Temporal lobe (tissue), 2 donors: ENCODE data around the gene CLIC1. TPM values are rescaled to one million over a fixed set of nuclear protein-coding genes. Genes with fewer than 3 reads are reported as not detected.

Source experiments
- small RNA-seq: library from RNA; depleted of rRNA; stranded (forward); fragments of <200 nt; gene quantifications from one replicate; pipeline ENCODE3, GENCODE V24; 2014; ENCODE audit warnings: low replicate concordance
- total RNA-seq: library from RNA; depleted of rRNA; stranded (reverse); fragments of >200 nt; gene quantifications from one replicate; pipeline ENCODE4 v1.2.3, GENCODE V29; 2014

CLIC1 gene
- total RNA-seq, 1 donor from 2014 or later: 16.5 TPM

Small RNAs within 50 kb of the gene (small RNA-seq; reads per million reads assigned to genes)
- gene LY6G6D: not detected
- gene MIR4646: not detected
- not detected for gene MSH5-SAPCD1
- not detected for gene RF00019
- gene RNU6-850P: not detected
- gene SAPCD1: not detected

Other genes with a start within 250 kb of the CLIC1 start
- 0.25 TPM for gene MICB, start 238.4 kb downstream of the CLIC1 start, total RNA-seq
- not detected for gene MCCD1, start 207.6 kb downstream of the CLIC1 start, total RNA-seq
- 230 TPM for gene DDX39B, start 194.5 kb downstream of the CLIC1 start, total RNA-seq
- gene ATP6V1G2, start 189.9 kb downstream of the CLIC1 start, total RNA-seq: 57.5 TPM
- gene NFKBIL1, start 188.9 kb downstream of the CLIC1 start, total RNA-seq: 10.6 TPM
- gene LTA, start 164.2 kb downstream of the CLIC1 start, total RNA-seq: not detected
- gene TNF, start 161.0 kb downstream of the CLIC1 start, total RNA-seq: not detected
- gene LTB, start 154.1 kb downstream of the CLIC1 start, total RNA-seq: not detected
- 0.74 TPM for gene LST1, start 150.3 kb downstream of the CLIC1 start, total RNA-seq
- not detected for gene NCR3, start 143.5 kb downstream of the CLIC1 start, total RNA-seq
- 5.7 TPM for gene AIF1, start 121.3 kb downstream of the CLIC1 start, total RNA-seq
- gene PRRC2A, start 115.8 kb downstream of the CLIC1 start, total RNA-seq: 55.1 TPM
- gene BAG6, start 83.9 kb downstream of the CLIC1 start, total RNA-seq: 136 TPM
- 0.98 TPM for gene APOM, start 80.6 kb downstream of the CLIC1 start, total RNA-seq
- gene C6orf47, start 75.8 kb downstream of the CLIC1 start, total RNA-seq: 11.6 TPM
- gene GPANK1, start 71.5 kb downstream of the CLIC1 start, total RNA-seq: 8.9 TPM
- 55.8 TPM for gene CSNK2B, start 70.5 kb downstream of the CLIC1 start, total RNA-seq
- gene LY6G5B, start 66.6 kb downstream of the CLIC1 start, total RNA-seq: 3.4 TPM
- gene LY6G5C, start 55.5 kb downstream of the CLIC1 start, total RNA-seq: 1.2 TPM
- 40.3 TPM for gene ABHD16A, start 33.2 kb downstream of the CLIC1 start, total RNA-seq
- not detected for gene LY6G6F, start 29.7 kb downstream of the CLIC1 start, total RNA-seq
- 0.74 TPM for gene LY6G6D, start 21.2 kb downstream of the CLIC1 start, total RNA-seq
- 0.25 TPM for gene LY6G6C, start 14.8 kb downstream of the CLIC1 start, total RNA-seq
- gene MPIG6B, start 13.2 kb downstream of the CLIC1 start, total RNA-seq: not detected
- 108 TPM for gene DDAH2, start 7.2 kb downstream of the CLIC1 start, total RNA-seq
- 2.5 TPM for gene MSH5, start 3.5 kb upstream of the CLIC1 start, total RNA-seq
- gene SAPCD1, start 26.1 kb upstream of the CLIC1 start, total RNA-seq: 0.74 TPM
- 0.98 TPM for gene VWA7, start 40.8 kb upstream of the CLIC1 start, total RNA-seq
- gene VARS1, start 59.2 kb upstream of the CLIC1 start, total RNA-seq: 41.1 TPM
- 10.3 TPM for gene LSM2, start 70.4 kb upstream of the CLIC1 start, total RNA-seq
- gene HSPA1L, start 78.8 kb upstream of the CLIC1 start, total RNA-seq: 3.7 TPM
- 351 TPM for gene HSPA1A, start 79.0 kb upstream of the CLIC1 start, total RNA-seq
- gene HSPA1B, start 91.2 kb upstream of the CLIC1 start, total RNA-seq: 543 TPM
- 14.0 TPM for gene NEU1, start 126.3 kb upstream of the CLIC1 start, total RNA-seq
- not detected for gene SLC44A4, start 142.5 kb upstream of the CLIC1 start, total RNA-seq
- gene EHMT2, start 161.2 kb upstream of the CLIC1 start, total RNA-seq: 65.6 TPM
- gene ZBTB12, start 165.6 kb upstream of the CLIC1 start, total RNA-seq: 21.9 TPM
- gene C2, start 191.2 kb upstream of the CLIC1 start, total RNA-seq: 1.7 TPM
- 0.49 TPM for gene CFB, start 209.6 kb upstream of the CLIC1 start, total RNA-seq
- 34.7 TPM for gene NELFE, start 222.4 kb upstream of the CLIC1 start, total RNA-seq
- 18.7 TPM for gene SKIC2, start 222.6 kb upstream of the CLIC1 start, total RNA-seq
- 7.1 TPM for gene DXO, start 235.6 kb upstream of the CLIC1 start, total RNA-seq
- 14.5 TPM for gene C4A, start 245.5 kb upstream of the CLIC1 start, total RNA-seq